HepG2 (cell line): ENCODE measurements around the gene FAM124A. TPM values are rescaled to one million over a fixed set of nuclear protein-coding genes. Genes with fewer than 3 reads are reported as not detected.

Source experiments
- ATAC-seq: fragments of 200-7000 bp; cut with Tn5 transposase; 3 replicates; pipeline ENCODE4 v1.9.1; 2020; ENCODE audit warnings: mild to moderate bottlenecking, moderate library complexity
- BruUV-seq: library from RNA; stranded (reverse); fragments of 400-500 nt; replicated peaks from 2 replicates; lab custom pipeline; 2021; lab: Mats Ljungman, UMichigan
- CTCF ChIA-PET: fragments of 300-600 bp; formaldehyde crosslinking; extraction: SDS; loops from one replicate; lab custom pipeline; 2021; ENCODE audit warnings: low total read pairs, inconsistent platforms, low intra/inter-chr PET ratio; lab: Yijun Ruan, JAX
- POLR2A ChIA-PET: fragments of 350-600 bp; sonication (Branson Sonifier 250); formaldehyde crosslinking; loops from one replicate; lab custom pipeline; 2020; ENCODE audit warnings: antibody characterized with exemption, inconsistent platforms; lab: Yijun Ruan, JAX
- DNase-seq: peaks from one replicate; pipeline ENCODE4 v3.0.0-alpha.2; 2015; ENCODE audit warnings: low spot score
- FAIRE-seq: peaks from 3 replicates; lab custom pipeline; 2011; peaks lifted over from hg19 to GRCh38; lab: Jason Lieb, UNC
- H2AFZ ChIP-seq: one replicate; pipeline ENCODE4 v1.6.1; 2011; ENCODE audit warnings: low read length, inconsistent platforms
- H3K27ac ChIP-seq: fragments of 300-600 bp; 3 replicates; pipeline ENCODE4 v1.8.0; 2011; ENCODE audit warnings: mixed run types, mild to moderate bottlenecking, mixed read lengths, low read length, inconsistent platforms; ENCODE audit not compliant: insufficient read depth; ENCODE audit errors: extremely low read length
- H3K27me3 ChIP-seq, 2 experiments: fragments of 200-600 bp in 1 of 2; 2 replicates in 1 of 2; 3 replicates in 1 of 2; pipeline versions ENCODE4 v1.6.0 to v1.8.0; 2011; ENCODE audit warnings: low read length in 2 of 2, mild to moderate bottlenecking in 2 of 2, moderate library complexity in 2 of 2, inconsistent platforms in 1 of 2; ENCODE audit not compliant: insufficient read depth in 2 of 2, control insufficient read depth in 1 of 2
- H3K36me3 ChIP-seq, 2 experiments: fragments of 200-600 bp in 1 of 2; replicated peaks in 1 of 2; 2 replicates in 1 of 2; 3 replicates in 1 of 2; pipeline versions ENCODE4 v1.5.1 to v1.8.0; 2011; ENCODE audit warnings: low read length in 2 of 2, inconsistent platforms in 1 of 2; ENCODE audit not compliant: insufficient read depth in 2 of 2, control insufficient read depth in 1 of 2
- H3K4me1 ChIP-seq: 2 replicates; pipeline ENCODE4 v1.5.1; 2012; ENCODE audit warnings: low read length, inconsistent platforms; ENCODE audit not compliant: insufficient read depth
- H3K4me2 ChIP-seq: 2 replicates; pipeline ENCODE4 v1.6.0; 2011; ENCODE audit warnings: low read depth, low read length, inconsistent platforms
- H3K4me3 ChIP-seq, 3 experiments: fragments of 200-600 bp in 1 of 3; sonication (generic), shearing (Covaris generic) in 1 of 3; replicated peaks in 1 of 3; 2 replicates each; pipeline ENCODE4 v1.5.1; 2011 to 2016; ENCODE audit warnings: low read length in 3 of 3, inconsistent platforms in 2 of 3, low read depth in 2 of 3, mild to moderate bottlenecking in 2 of 3, control low read depth in 1 of 3, mixed read lengths in 1 of 3; ENCODE audit not compliant: insufficient read depth in 1 of 3
- H3K79me2 ChIP-seq: one replicate; pipeline ENCODE4 v1.6.1; 2011; ENCODE audit warnings: low read length, inconsistent platforms; ENCODE audit not compliant: insufficient read depth
- H3K9ac ChIP-seq: 2 replicates; pipeline ENCODE4 v1.6.0; 2011; ENCODE audit warnings: mild to moderate bottlenecking, low read depth, low read length, inconsistent platforms; ENCODE audit not compliant: insufficient read depth
- H3K9me3 ChIP-seq: 2 replicates; pipeline ENCODE4 v1.5.1; 2012; ENCODE audit warnings: mild to moderate bottlenecking, low read length
- H4K20me1 ChIP-seq: 2 replicates; pipeline ENCODE4 v1.6.0; 2011; ENCODE audit warnings: inconsistent platforms, mild to moderate bottlenecking, low read length, moderate library complexity; ENCODE audit not compliant: insufficient read depth
- CSRNP1 ChIP-seq: sonication (generic); formaldehyde crosslinking; IDR thresholded peaks from 2 replicates; pipeline ENCODE4 v1.8.1; 2023; ENCODE audit warnings: mild to moderate bottlenecking, missing genetic modification reagents
- FOXC1 ChIP-seq: sonication (generic); formaldehyde crosslinking; IDR thresholded peaks from 2 replicates; pipeline ENCODE4 v1.8.0; 2022; ENCODE audit warnings: mild to moderate bottlenecking, missing genetic modification reagents, borderline replicate concordance
- FOXP1 ChIP-seq, 2 experiments: fragments of 450-650 bp in 1 of 2; IDR thresholded peaks; 2 replicates each; pipeline ENCODE4 v1.6.1; 2017 to 2018; ENCODE audit warnings: antibody characterized with exemption in 1 of 2
- HINFP ChIP-seq: sonication (generic); formaldehyde crosslinking; IDR thresholded peaks from 2 replicates; pipeline ENCODE4 v1.4.0; 2020; ENCODE audit warnings: low read depth, mild to moderate bottlenecking, missing genetic modification reagents
- HMG20A ChIP-seq: IDR thresholded peaks from 2 replicates; pipeline ENCODE4 v1.6.1; 2016; ENCODE audit warnings: borderline replicate concordance
- POLR2G ChIP-seq: fragments of 200-400 bp; formaldehyde crosslinking; IDR thresholded peaks from 2 replicates; pipeline ENCODE4 v1.6.1; 2018; ENCODE audit warnings: mild to moderate bottlenecking, low read depth, low read length, moderate library complexity
- SOX6 ChIP-seq, 2 experiments: fragments of 450-650 bp in 1 of 2; sonication (generic) in 1 of 2; formaldehyde crosslinking in 1 of 2; IDR thresholded peaks; 2 replicates each; pipeline versions ENCODE4 v1.4.0 to v1.6.1; 2017 to 2020; ENCODE audit warnings: antibody characterized with exemption in 1 of 2, mild to moderate bottlenecking in 1 of 2, missing genetic modification reagents in 1 of 2
- TRIM24 ChIP-seq: sonication (generic); formaldehyde crosslinking; IDR thresholded peaks from 2 replicates; pipeline ENCODE4 v1.8.0; 2022; ENCODE audit warnings: mild to moderate bottlenecking, missing genetic modification reagents
- ZNF547 ChIP-seq: sonication (generic); formaldehyde crosslinking; IDR thresholded peaks from 2 replicates; pipeline ENCODE4 v1.5.1; 2020; ENCODE audit warnings: mild to moderate bottlenecking, missing genetic modification reagents
- WGBS: methylation state at CpG from one replicate; pipeline ENCODE4 v1.1.6; 2017; ENCODE audit warnings: low lambda C conversion rate; 5-methylcytosine and 5-hydroxymethylcytosine counted together
- in situ Hi-C: cut with HindIII; loops from 2 replicates; pipeline ENCODE4 v1.10.0; 2017; ENCODE audit warnings: low pct_unique_long_range_greater_than_20kb; ENCODE audit not compliant: extremely low pct_ligation_motif_present
- intact Hi-C: fragments of 100-400 bp; cut with micrococcal nuclease; formaldehyde crosslinking; loops from one replicate; pipeline ENCODE4 v1.10.0; 2022; ENCODE audit not compliant: unreplicated experiment
- polyA plus RNA-seq, 8 experiments: library from polyadenylated mRNA; depleted of rRNA in 3 of 8; stranded (reverse) in 7 of 8; unstranded in 1 of 8; fragments of >200 nt; fragmentation: Illumina TruSeq in 4 of 8; extraction: Trizol in 4 of 8; gene quantifications; 2 replicates each; pipeline versions ENCODE4 v1.2.1 to v1.2.3, GENCODE V29; 2011 to 2016; ENCODE audit warnings: low read depth in 4 of 8, missing spikeins in 1 of 8, mixed read lengths in 1 of 8; ENCODE audit not compliant: insufficient read depth in 1 of 8
- total RNA-seq, 5 experiments: library from RNA; depleted of rRNA; stranded (reverse); fragments of >200 nt; fragmentation: Illumina TruSeq; extraction: Trizol; gene quantifications; 2 replicates each; pipeline ENCODE4 v1.2.3, GENCODE V29; 2016; ENCODE audit warnings: low read depth in 1 of 5

The FAM124A gene
- total and polyA plus RNA-seq, 2 of the 13 experiments (the other 11 are each of a cell fraction or from before 2014, with no cell fraction given), result not detected

GRCh38 chr13:51240178-51240577, 18.0 kb downstream of the FAM124A start:
- BruUV-seq, result no TSS peak

More at GRCh38 chr13:51240178-51240577, 18.0 kb downstream of the FAM124A start:
- no peaks in the 10 kb centered on the region for H3K9me3 ChIP-seq
- H3K27me3 ChIP-seq, result peaks cover 0 to 30% of the 10 kb centered on the region in 2 experiments; a peak in 3 of 5 replicates
- no peaks in the 10 kb centered on the region for H3K4me1 ChIP-seq
- H3K79me2 ChIP-seq, result no peaks in the 10 kb centered on the region
- 5% methylated on average over 5 of the region's 5 CpGs for WGBS
- ChIA-PET POLR2A (no interaction called here), CTCF (no interaction called here)
- no peaks in the 10 kb centered on the region for H4K20me1 ChIP-seq
- intact Hi-C loops, result no loop called here
- no peak overlapping the region for H3K4me2 ChIP-seq
- H3K4me3 ChIP-seq, result no peak overlapping the region
- in situ Hi-C loops, result no loop called here
- no peak for DNase-seq
- TF ChIP-seq HINFP (CRISPR knock-in tag) (no peak), SOX6 (IDR thresholded peaks at IDR 0.05) (no peak), SOX6 (CRISPR knock-in tag; IDR thresholded peaks at IDR 0.05) (no peak), FOXC1 (no peak), FOXP1 (IDR thresholded peaks at IDR 0.05) (no peak), FOXP1 (CRISPR knock-in tag; IDR thresholded peaks at IDR 0.05) (no peak), HMG20A (no peak), TRIM24 (CRISPR knock-in tag) (no peak), ZNF547 (CRISPR knock-in tag) (no peak), POLR2G (no peak), CSRNP1 (CRISPR knock-in tag) (no peak)
- no peak for FAIRE-seq
- no peak overlapping the region for H3K9ac ChIP-seq
- H3K36me3 ChIP-seq, result no peaks in the 10 kb centered on the region
- ATAC-seq, result no peak
- H3K27ac ChIP-seq, result no peak overlapping the region
- H2AFZ ChIP-seq, result no peak overlapping the region
